Activated naive CD4-positive, alpha-beta T cell treated with anti-CD3 and anti-CD28 coated beads, Interleukin-2, amount 50 U/mL, for 16 hours (primary cell): Measurements from ENCODE around the gene ETV6.
A peak's percentile ranks its signal among the peaks of the same experiment; 100 is the strongest.

Experiments
- DNase-seq: peaks from one replicate; pipeline ENCODE4 v3.0.0-alpha.2; 2020

The ETV6 gene

GRCh38 chr12:11812586-11813437, 163.3 kb downstream of the ETV6 start:
- no peak for DNase-seq

- DNase-seq: no peak
Measured at GRCh38 chr12:11813438-11813813, 164.0 kb downstream of the ETV6 start.

- peak; percentile 36 for DNase-seq
Measured at GRCh38 chr12:11814374-11814773, 164.9 kb downstream of the ETV6 start.

- no peak for DNase-seq
Measured at GRCh38 chr12:11815397-11815796, 165.9 kb downstream of the ETV6 start.

- DNase-seq: no peak
Measured at GRCh38 chr12:11819643-11820042, 170.2 kb downstream of the ETV6 start.

GRCh38 chr12:11820476-11820875, 171.0 kb downstream of the ETV6 start:
- no peak for DNase-seq

GRCh38 chr12:11821386-11822080, 172.1 kb downstream of the ETV6 start:
- DNase-seq: no peak

GRCh38 chr12:11822081-11822834, 172.8 kb downstream of the ETV6 start:
- DNase-seq: peak; percentile 69

- DNase-seq: no peak
Measured at GRCh38 chr12:11823043-11823442, 173.6 kb downstream of the ETV6 start.

GRCh38 chr12:11823593-11823992, 174.1 kb downstream of the ETV6 start:
- DNase-seq: no peak

GRCh38 chr12:11824069-11824468, 174.6 kb downstream of the ETV6 start:
- no peak for DNase-seq

- no peak for DNase-seq
Measured at GRCh38 chr12:11824736-11825135, 175.3 kb downstream of the ETV6 start.

GRCh38 chr12:11825278-11825677, 175.8 kb downstream of the ETV6 start:
- no peak for DNase-seq

- no peak for DNase-seq
Measured at GRCh38 chr12:11826574-11826973, 177.1 kb downstream of the ETV6 start.

GRCh38 chr12:11827091-11828061, 177.9 kb downstream of the ETV6 start:
- DNase-seq: no peak

- DNase-seq: no peak
Measured at GRCh38 chr12:11829764-11830194, 180.3 kb downstream of the ETV6 start.

GRCh38 chr12:11830307-11830801, 180.9 kb downstream of the ETV6 start:
- DNase-seq: no peak

GRCh38 chr12:11832093-11832492, 182.6 kb downstream of the ETV6 start:
- DNase-seq: no peak

GRCh38 chr12:11833174-11833895, 183.9 kb downstream of the ETV6 start:
- DNase-seq: no peak

GRCh38 chr12:11834104-11834812, 184.8 kb downstream of the ETV6 start:
- no peak for DNase-seq

- no peak for DNase-seq
Measured at GRCh38 chr12:11834931-11835330, 185.5 kb downstream of the ETV6 start.
